ENCODE measurements around the gene HBA1. TPM values are rescaled to one million over a fixed set of nuclear protein-coding genes. Genes with fewer than 3 reads are reported as not detected.

HBA1 gene
- total RNA-seq, 1 donor from 2014 or later: not detected

DNA sequence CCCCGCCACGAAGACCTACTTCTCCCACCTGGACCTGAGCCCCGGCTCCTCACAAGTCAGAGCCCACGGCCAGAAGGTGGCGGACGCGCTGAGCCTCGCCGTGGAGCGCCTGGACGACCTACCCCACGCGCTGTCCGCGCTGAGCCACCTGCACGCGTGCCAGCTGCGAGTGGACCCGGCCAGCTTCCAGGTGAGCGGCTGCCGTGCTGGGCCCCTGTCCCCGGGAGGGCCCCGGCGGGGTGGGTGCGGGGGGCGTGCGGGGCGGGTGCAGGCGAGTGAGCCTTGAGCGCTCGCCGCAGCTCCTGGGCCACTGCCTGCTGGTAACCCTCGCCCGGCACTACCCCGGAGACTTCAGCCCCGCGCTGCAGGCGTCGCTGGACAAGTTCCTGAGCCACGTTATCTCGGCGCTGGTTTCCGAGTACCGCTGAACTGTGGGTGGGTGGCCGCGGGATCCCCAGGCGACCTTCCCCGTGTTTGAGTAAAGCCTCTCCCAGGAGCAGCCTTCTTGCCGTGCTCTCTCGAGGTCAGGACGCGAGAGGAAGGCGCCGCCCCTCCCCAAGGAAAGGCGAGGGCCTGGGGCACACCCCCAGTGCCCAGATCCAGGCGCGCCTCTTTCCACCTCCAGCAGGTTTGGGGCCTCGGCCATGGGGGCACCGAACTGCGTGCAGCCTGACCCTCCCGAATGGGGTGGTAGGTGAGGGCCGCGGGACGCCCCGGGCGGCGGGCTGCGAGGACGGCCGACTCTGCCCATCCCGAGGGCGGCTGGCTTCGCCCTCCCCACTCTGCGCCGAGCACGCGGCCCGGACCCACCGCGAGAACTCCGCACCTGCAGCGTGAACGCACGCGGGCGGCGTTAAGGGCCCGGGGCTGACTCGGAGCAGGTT, 4.4 kb downstream of the HBA1 start:
- H3K27ac Mint-ChIP-seq: no peak overlapping the region
- H3K9me3 Mint-ChIP-seq: no peaks in the 10 kb centered on the region
- H3K36me3 Mint-ChIP-seq: no peaks in the 10 kb centered on the region
- no peak for DNase-seq (ENCODE audit: extremely low spot score, unreplicated experiment)
- H3K27me3 Mint-ChIP-seq: peaks cover 30% of the 10 kb centered on the region
- TF ChIP-seq, protein P1, sequence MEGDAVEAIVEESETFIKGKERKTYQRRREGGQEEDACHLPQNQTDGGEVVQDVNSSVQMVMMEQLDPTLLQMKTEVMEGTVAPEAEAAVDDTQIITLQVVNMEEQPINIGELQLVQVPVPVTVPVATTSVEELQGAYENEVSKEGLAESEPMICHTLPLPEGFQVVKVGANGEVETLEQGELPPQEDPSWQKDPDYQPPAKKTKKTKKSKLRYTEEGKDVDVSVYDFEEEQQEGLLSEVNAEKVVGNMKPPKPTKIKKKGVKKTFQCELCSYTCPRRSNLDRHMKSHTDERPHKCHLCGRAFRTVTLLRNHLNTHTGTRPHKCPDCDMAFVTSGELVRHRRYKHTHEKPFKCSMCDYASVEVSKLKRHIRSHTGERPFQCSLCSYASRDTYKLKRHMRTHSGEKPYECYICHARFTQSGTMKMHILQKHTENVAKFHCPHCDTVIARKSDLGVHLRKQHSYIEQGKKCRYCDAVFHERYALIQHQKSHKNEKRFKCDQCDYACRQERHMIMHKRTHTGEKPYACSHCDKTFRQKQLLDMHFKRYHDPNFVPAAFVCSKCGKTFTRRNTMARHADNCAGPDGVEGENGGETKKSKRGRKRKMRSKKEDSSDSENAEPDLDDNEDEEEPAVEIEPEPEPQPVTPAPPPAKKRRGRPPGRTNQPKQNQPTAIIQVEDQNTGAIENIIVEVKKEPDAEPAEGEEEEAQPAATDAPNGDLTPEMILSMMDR (conservative IDR thresholded peaks at IDR 0.05): no peak
- H3K4me3 Mint-ChIP-seq: peak overlapping the region; percentile 61
- peaks cover 6% of the 10 kb centered on the region for H3K4me1 Mint-ChIP-seq (ENCODE audit: unreplicated experiment)

DNA sequence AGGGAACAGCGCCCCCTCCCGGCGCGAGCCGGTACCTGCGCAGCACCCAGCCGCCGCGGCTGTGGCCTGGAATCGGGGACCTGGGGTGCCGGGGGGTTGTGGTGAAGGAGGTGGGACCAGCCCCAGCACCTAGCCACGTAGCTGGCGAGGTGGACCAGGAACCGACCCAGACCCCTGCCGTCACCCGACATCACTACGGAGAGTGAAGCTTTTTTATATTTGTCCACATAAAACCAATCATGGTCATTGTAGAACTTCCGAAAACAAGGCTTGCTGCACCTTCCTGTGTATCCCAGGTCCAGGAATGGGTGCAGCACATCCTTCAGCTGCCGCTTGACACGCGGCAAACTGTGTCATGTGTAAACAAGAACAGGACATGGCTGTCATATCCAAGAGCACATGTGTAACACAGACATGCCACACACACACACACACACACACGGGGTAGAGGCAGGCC, 5.1 kb downstream of the HBA1 start:
- Mint-ChIP-seq H3K4me3 (peak overlapping the region; percentile 44), H3K27me3 (peaks cover 28% of the 10 kb centered on the region), H3K27ac (no peak overlapping the region), H3K9me3 (no peaks in the 10 kb centered on the region), H3K36me3 (no peaks in the 10 kb centered on the region), H3K4me1 (ENCODE audit: unreplicated experiment) (peaks cover 6% of the 10 kb centered on the region)
- TF ChIP-seq, protein P1 (conservative IDR thresholded peaks at IDR 0.05): peak; percentile 99
- DNase-seq (ENCODE audit: extremely low spot score, unreplicated experiment): peak; percentile 88

- no peaks in the 10 kb centered on the region for H3K36me3 Mint-ChIP-seq
- TF ChIP-seq, protein P1 (conservative IDR thresholded peaks at IDR 0.05): no peak
- H3K27me3 Mint-ChIP-seq: peaks cover 19% of the 10 kb centered on the region
- no peak overlapping the region for H3K27ac Mint-ChIP-seq
- H3K4me1 Mint-ChIP-seq (ENCODE audit: unreplicated experiment): no peaks in the 10 kb centered on the region
- no peak overlapping the region for H3K4me3 Mint-ChIP-seq
- H3K9me3 Mint-ChIP-seq: no peaks in the 10 kb centered on the region
- no peak for DNase-seq (ENCODE audit: extremely low spot score, unreplicated experiment)
Observed at GRCh38 chr16:183005-183404, 6.5 kb downstream of the HBA1 start.

GRCh38 chr16:185213-185612, 8.7 kb downstream of the HBA1 start:
- Mint-ChIP-seq H3K27me3 (no peaks in the 10 kb centered on the region), H3K4me1 (ENCODE audit: unreplicated experiment) (no peaks in the 10 kb centered on the region), H3K27ac (no peak overlapping the region)

DNA sequence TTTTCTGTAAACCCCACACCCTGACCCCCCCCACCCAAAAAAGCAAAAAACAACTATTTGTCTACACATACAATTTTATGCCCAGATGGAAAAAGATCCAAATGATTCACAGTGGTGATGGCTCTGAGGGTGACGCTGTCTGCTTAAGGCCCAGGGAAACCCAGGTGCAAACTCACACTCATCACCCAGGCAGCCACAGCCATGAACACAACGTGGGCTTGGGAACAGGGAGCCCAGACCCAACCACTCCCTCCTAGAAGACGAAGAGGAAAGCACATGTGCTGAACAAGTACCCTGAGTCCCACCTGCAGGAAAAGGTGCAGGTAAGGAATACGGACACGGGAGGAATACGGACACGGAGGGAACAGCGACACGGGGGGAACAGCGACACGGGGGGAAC, 9.2 kb downstream of the HBA1 start:
- H3K27ac Mint-ChIP-seq: no peak overlapping the region
- no peaks in the 10 kb centered on the region for H3K4me1 Mint-ChIP-seq (ENCODE audit: unreplicated experiment)
- peaks cover 11% of the 10 kb centered on the region for H3K36me3 Mint-ChIP-seq
- no peak overlapping the region for H3K4me3 Mint-ChIP-seq
- no peaks in the 10 kb centered on the region for H3K27me3 Mint-ChIP-seq
- no peaks in the 10 kb centered on the region for H3K9me3 Mint-ChIP-seq
- TF ChIP-seq, protein P1 (conservative IDR thresholded peaks at IDR 0.05): no peak
- no peak for DNase-seq (ENCODE audit: extremely low spot score, unreplicated experiment)

More at GRCh38 chr16:185213-185612, 8.7 kb downstream of the HBA1 start:
- no peak overlapping the region for H3K4me3 Mint-ChIP-seq
- TF ChIP-seq, protein P1 (conservative IDR thresholded peaks at IDR 0.05): no peak
- H3K9me3 Mint-ChIP-seq: no peaks in the 10 kb centered on the region
- peaks cover 9% of the 10 kb centered on the region for H3K36me3 Mint-ChIP-seq
- DNase-seq (ENCODE audit: extremely low spot score, unreplicated experiment): no peak

Measured in type B pancreatic cell (in vitro differentiated cells).